B cell (primary cell): ENCODE data around the gene PDGFA. TPM values are rescaled to one million over a fixed set of nuclear protein-coding genes. Genes with fewer than 3 reads are reported as not detected.

Source experiments
- ATAC-seq: fragments of 200-7000 bp; cut with Tn5 transposase; one replicate; pipeline ENCODE4 v1.10.0; 2021; ENCODE audit warnings: low read depth, mild to moderate bottlenecking, moderate number of reproducible peaks, moderate library complexity
- CTCF ChIA-PET: fragments of 350-600 bp; sonication (Branson Sonifier 250); formaldehyde crosslinking; loops from one replicate; lab custom pipeline; 2021; ENCODE audit warnings: antibody characterized with exemption, inconsistent platforms; lab: Charles Lee
- POLR2A ChIA-PET: fragments of 350-600 bp; sonication (Branson Sonifier 250); formaldehyde crosslinking; loops from one replicate; lab custom pipeline; 2021; ENCODE audit warnings: antibody characterized with exemption; lab: Charles Lee
- DNase-seq: peaks from one replicate; pipeline ENCODE4 v3.0.0; 2013
- H2AFZ ChIP-seq: 2 replicates; pipeline ENCODE4 v1.6.1; 2012; ENCODE audit warnings: mild to moderate bottlenecking, low read depth, low read length; ENCODE audit not compliant: insufficient read depth, poor library complexity, severe bottlenecking
- H3K27ac ChIP-seq, 2 donors: 1 replicate in 1 of 2; 2 replicates in 1 of 2; pipeline ENCODE4 v1.5.1; 2012 to 2013; ENCODE audit warnings: low read length in 2 of 2, mild to moderate bottlenecking in 2 of 2, moderate library complexity in 1 of 2
- H3K27me3 ChIP-seq, 4 experiments: fragments of 200-600 bp in 1 of 4; sonication (generic) in 1 of 4; replicated peaks in 1 of 4; 1 replicate in 2 of 4; 2 replicates in 2 of 4; pipeline versions ENCODE4 v1.6.1 to v1.7.0; 2013 to 2016; ENCODE audit warnings: low read length in 3 of 4, mild to moderate bottlenecking in 2 of 4, mixed read lengths in 1 of 4, moderate library complexity in 1 of 4; ENCODE audit not compliant: insufficient read depth in 4 of 4, control insufficient read depth in 3 of 4; ENCODE audit errors: control extremely low read depth in 1 of 4
- H3K36me3 ChIP-seq, 2 experiments: replicated peaks in 1 of 2; 1 replicate in 1 of 2; 2 replicates in 1 of 2; pipeline versions ENCODE4 v1.6.1 to v1.7.1; 2013; ENCODE audit warnings: low read length in 1 of 2; ENCODE audit not compliant: insufficient read depth in 2 of 2, control insufficient read depth in 1 of 2; ENCODE audit errors: control extremely low read depth in 1 of 2, extremely low read depth in 1 of 2
- H3K4me1 ChIP-seq, 2 donors: fragments of 200-600 bp in 1 of 2; sonication (generic) in 1 of 2; 1 replicate in 1 of 2; 2 replicates in 1 of 2; pipeline versions ENCODE4 v1.5.1 to v1.6.1; 2013 to 2017; ENCODE audit warnings: low read length in 2 of 2; ENCODE audit not compliant: control insufficient read depth in 2 of 2, insufficient read depth in 2 of 2
- H3K4me2 ChIP-seq: replicated peaks from 2 replicates; pipeline ENCODE3; 2012; ENCODE audit warnings: mild to moderate bottlenecking, low read depth, low read length; ENCODE audit not compliant: poor library complexity, severe bottlenecking
- H3K4me3 ChIP-seq, 5 experiments: fragments of 200-600 bp in 1 of 5; sonication (generic) in 1 of 5; 1 replicate in 3 of 5; 2 replicates in 2 of 5; pipeline versions ENCODE4 v1.5.1 to v1.7.0; 2011 to 2016; ENCODE audit warnings: low read length in 4 of 5, mild to moderate bottlenecking in 4 of 5, low read depth in 2 of 5, control low read depth in 1 of 5, moderate library complexity in 1 of 5; ENCODE audit not compliant: insufficient read depth in 1 of 5; ENCODE audit errors: control extremely low read depth in 1 of 5, extremely low read depth in 1 of 5
- H3K79me2 ChIP-seq: fragments of 200-600 bp; sonication (generic); one replicate; pipeline ENCODE4 v1.6.0; 2016; ENCODE audit warnings: low read length; ENCODE audit not compliant: control insufficient read depth, insufficient read depth
- H3K9ac ChIP-seq: fragments of 200-600 bp; sonication (generic); 2 replicates; pipeline ENCODE4 v1.6.1; 2017; ENCODE audit warnings: mild to moderate bottlenecking, low read length, moderate library complexity
- H3K9me3 ChIP-seq, 3 donors: one replicate each; pipeline versions ENCODE4 v1.6.1 to v1.7.1; 2013; ENCODE audit warnings: low read length in 2 of 3; ENCODE audit not compliant: control insufficient read depth in 2 of 3, insufficient read depth in 1 of 3; ENCODE audit errors: control extremely low read depth in 1 of 3
- H4K20me1 ChIP-seq: 2 replicates; pipeline ENCODE4 v1.6.0; 2012; ENCODE audit warnings: mild to moderate bottlenecking, low read length; ENCODE audit not compliant: insufficient read depth, control insufficient read depth, poor library complexity, severe bottlenecking
- H3K27ac Mint-ChIP-seq: one replicate; pipeline ENCODE4 v1.8.0; 2021; ENCODE audit warnings: mixed read lengths
- H3K27me3 Mint-ChIP-seq: one replicate; pipeline ENCODE4 v1.8.0; 2021; ENCODE audit warnings: mixed read lengths
- H3K4me1 Mint-ChIP-seq: one replicate; pipeline ENCODE4 v1.8.0; 2021; ENCODE audit warnings: mixed read lengths
- H3K4me3 Mint-ChIP-seq: one replicate; pipeline ENCODE4 v1.8.0; 2021; ENCODE audit warnings: mixed read lengths
- H3K9me3 Mint-ChIP-seq: one replicate; pipeline ENCODE4 v1.8.0; 2022; ENCODE audit warnings: mixed read lengths; ENCODE audit not compliant: insufficient read depth
- CTCF ChIP-seq: fragments of 200-600 bp; IDR thresholded peaks from one replicate; pipeline ENCODE4 v1.8.0; 2022; ENCODE audit warnings: antibody characterized with exemption, mild to moderate bottlenecking
- EZH2 ChIP-seq: IDR thresholded peaks from 2 replicates; pipeline ENCODE4 v1.6.1; 2012; ENCODE audit warnings: borderline replicate concordance, low read depth, mild to moderate bottlenecking, moderate library complexity, low read length; ENCODE audit not compliant: insufficient read depth, poor library complexity, severe bottlenecking
- WGBS: methylation state at CpG from one replicate; pipeline ENCODE4 v1.1.5; 2013; ENCODE audit warnings: missing lambda C conversion rate; ENCODE audit not compliant: insufficient coverage; 5-methylcytosine and 5-hydroxymethylcytosine counted together
- intact Hi-C: fragments of 100-400 bp; cut with micrococcal nuclease; formaldehyde crosslinking; loops from one replicate; pipeline ENCODE4 v1.10.0; 2022
- polyA plus RNA-seq: library from polyadenylated mRNA; depleted of rRNA; stranded (reverse); fragments of >200 nt; gene quantifications from 2 replicates; pipeline ENCODE4 v1.2.3, GENCODE V29; 2012
- total RNA-seq, 2 donors: library from RNA; stranded (reverse); fragments of 120-200 nt in 1 of 2; gene quantifications; 1 replicate in 1 of 2; 2 replicates in 1 of 2; pipeline versions ENCODE4 v1.2.3 to v1.2.4, GENCODE V29; 2013 to 2022

PDGFA gene
- total and polyA plus RNA-seq, 2 donors (not counting 1 experiment from before 2014, with no cell fraction given): 0.36 to 1.5 TPM

GRCh38 chr7:540997-541396, 21.4 kb upstream of the PDGFA start:
- Histone ChIP-seq H3K4me3 (no peak overlapping the region), H3K9ac (no peak overlapping the region), H3K9me3 (peaks cover 0 to 29% (median 0%) of the 10 kb centered on the region in 3 donors), H2AFZ (no peak overlapping the region), H3K27me3 (no peaks in the 10 kb centered on the region), H3K4me1 (no peaks in the 10 kb centered on the region), H3K79me2 (no peaks in the 10 kb centered on the region), H3K36me3 (no peaks in the 10 kb centered on the region), H3K4me2 (no peak overlapping the region), H3K27ac (no peak overlapping the region), H4K20me1 (no peaks in the 10 kb centered on the region)
- ChIA-PET POLR2A (no interaction called here), CTCF (no interaction called here)
- TF ChIP-seq EZH2: no peak
- TF ChIP-seq CTCF: no peak
- 4% methylated on average over 7 of the region's 12 CpGs for WGBS
- DNase-seq: no peak
- no peaks in the 10 kb centered on the region for H3K27me3 Mint-ChIP-seq
- no peak overlapping the region for H3K27ac Mint-ChIP-seq
- intact Hi-C loops: no loop called here
- no peak overlapping the region for H3K4me3 Mint-ChIP-seq
- no peak for ATAC-seq
- H3K4me1 Mint-ChIP-seq: peaks cover 4% of the 10 kb centered on the region
- no peaks in the 10 kb centered on the region for H3K9me3 Mint-ChIP-seq

- H3K27ac Mint-ChIP-seq: no peak overlapping the region
- intact Hi-C loops: no loop called here
- no peak overlapping the region for H3K9ac ChIP-seq
- no peak for ATAC-seq
- no peaks in the 10 kb centered on the region for H3K27me3 Mint-ChIP-seq
- ChIA-PET CTCF (no interaction called here), POLR2A (no interaction called here)
- H4K20me1 ChIP-seq: no peaks in the 10 kb centered on the region
- no peak overlapping the region for H2AFZ ChIP-seq
- no peaks in the 10 kb centered on the region for H3K9me3 Mint-ChIP-seq
- H3K4me1 ChIP-seq: no peaks in the 10 kb centered on the region
- no peak for DNase-seq
- WGBS: 98% methylated on average over 14 of the region's 14 CpGs
- no peak overlapping the region for H3K27ac ChIP-seq
- no peaks in the 10 kb centered on the region for H3K36me3 ChIP-seq
- H3K4me3 Mint-ChIP-seq: no peak overlapping the region
- peaks cover 4% of the 10 kb centered on the region for H3K4me1 Mint-ChIP-seq
- H3K4me2 ChIP-seq: no peak overlapping the region
- no peak for TF ChIP-seq CTCF
- no peak for TF ChIP-seq EZH2
- no peaks in the 10 kb centered on the region for H3K79me2 ChIP-seq
- H3K4me3 ChIP-seq: no peak overlapping the region
- H3K27me3 ChIP-seq: no peaks in the 10 kb centered on the region
- H3K9me3 ChIP-seq: peaks cover 0 to 27% (median 0%) of the 10 kb centered on the region in 3 donors
Observed at GRCh38 chr7:540579-540978, 20.9 kb upstream of the PDGFA start.
